ENCODE measurements around the gene TMPRSS11F. TPM values are rescaled to one million over a fixed set of nuclear protein-coding genes. Genes with fewer than 3 reads are reported as not detected.

The TMPRSS11F gene
- total and polyA plus RNA-seq, 4 donors, result not detected

GRCh38 chr4:68119921-68120320 is 9.7 kb downstream of the TMPRSS11F start:
- DNase-seq (no peak), ATAC-seq (ENCODE audit: insufficient read depth, low FRiP score) (no peak)
- no peak overlapping the region for H3K27ac ChIP-seq (ENCODE audit: low read depth in 1 of 2, low read length in 1 of 2)
- H3K4me3 ChIP-seq, result no peak overlapping the region
- H3K9ac ChIP-seq (ENCODE audit: insufficient read depth in 1 of 2, low read length in 2 of 2), result no peak overlapping the region
- H3K9me3 ChIP-seq (ENCODE audit: control insufficient read depth in 4 of 4, insufficient read depth in 3 of 4, low read length in 3 of 4), result peaks cover 0 to 2% (median 0%) of the 10 kb centered on the region in 4 donors
- no peaks in the 10 kb centered on the region for H3K4me1 ChIP-seq (ENCODE audit: control insufficient read depth in 5 of 5, insufficient read depth in 5 of 5, low read length in 5 of 5)
- TF ChIP-seq CTCF (IDR thresholded peaks at IDR 0.05; ENCODE audit: control extremely low read depth, extremely low read depth), result no peak
- no peaks in the 10 kb centered on the region for H3K36me3 ChIP-seq (ENCODE audit: control insufficient read depth in 4 of 4, insufficient read depth in 4 of 4, low read length in 4 of 4)
- H3K27me3 ChIP-seq (ENCODE audit: control insufficient read depth in 3 of 3, insufficient read depth in 3 of 3, low read length in 2 of 3), result no peaks in the 10 kb centered on the region

GRCh38 chr4:68110441-68110840 is 19.2 kb downstream of the TMPRSS11F start:
- DNase-seq (no peak), ATAC-seq (ENCODE audit: insufficient read depth, low FRiP score) (no peak)
- no peaks in the 10 kb centered on the region for H3K27me3 ChIP-seq (ENCODE audit: control insufficient read depth in 3 of 3, insufficient read depth in 3 of 3, low read length in 2 of 3)
- no peak for TF ChIP-seq CTCF (IDR thresholded peaks at IDR 0.05; ENCODE audit: control extremely low read depth, extremely low read depth)
- no peak overlapping the region for H3K4me3 ChIP-seq
- H3K4me1 ChIP-seq (ENCODE audit: control insufficient read depth in 5 of 5, insufficient read depth in 5 of 5, low read length in 5 of 5), result no peaks in the 10 kb centered on the region
- no peak overlapping the region for H3K27ac ChIP-seq (ENCODE audit: low read depth in 1 of 2, low read length in 1 of 2)
- WGBS, 2 donors, result 92 to 94% methylated on average over 1 of the region's 1 CpG
- H3K9ac ChIP-seq (ENCODE audit: insufficient read depth in 1 of 2, low read length in 2 of 2), result no peak overlapping the region
- H3K9me3 ChIP-seq (ENCODE audit: control insufficient read depth in 4 of 4, insufficient read depth in 3 of 4, low read length in 3 of 4), result no peaks in the 10 kb centered on the region
- no peaks in the 10 kb centered on the region for H3K36me3 ChIP-seq (ENCODE audit: control insufficient read depth in 4 of 4, insufficient read depth in 4 of 4, low read length in 4 of 4)

- Histone ChIP-seq H3K27me3 (ENCODE audit: control insufficient read depth in 3 of 3, insufficient read depth in 3 of 3, low read length in 2 of 3) (no peaks in the 10 kb centered on the region), H3K9me3 (ENCODE audit: control insufficient read depth in 4 of 4, insufficient read depth in 3 of 4, low read length in 3 of 4) (no peaks in the 10 kb centered on the region), H3K9ac (ENCODE audit: insufficient read depth in 1 of 2, low read length in 2 of 2) (no peak overlapping the region), H3K36me3 (ENCODE audit: control insufficient read depth in 4 of 4, insufficient read depth in 4 of 4, low read length in 4 of 4) (no peaks in the 10 kb centered on the region), H3K4me3 (no peak overlapping the region), H3K27ac (ENCODE audit: low read depth in 1 of 2, low read length in 1 of 2) (no peak overlapping the region), H3K4me1 (ENCODE audit: control insufficient read depth in 5 of 5, insufficient read depth in 5 of 5, low read length in 5 of 5) (no peaks in the 10 kb centered on the region)
- no peak for DNase-seq
- no peak for TF ChIP-seq CTCF (IDR thresholded peaks at IDR 0.05; ENCODE audit: control extremely low read depth, extremely low read depth)
- WGBS, 2 donors, result 53 to 73% methylated on average over 1 of the region's 1 CpG
- ATAC-seq (ENCODE audit: insufficient read depth, low FRiP score), result no peak
Observed at GRCh38 chr4:68109868-68110267, 19.8 kb downstream of the TMPRSS11F start.

- WGBS, 2 donors, result 33 to 50% methylated on average over 1 of the region's 1 CpG
- no peak overlapping the region for H3K27ac ChIP-seq (ENCODE audit: low read depth in 1 of 2, low read length in 1 of 2)
- no peak for ATAC-seq (ENCODE audit: insufficient read depth, low FRiP score)
- no peak for TF ChIP-seq CTCF (IDR thresholded peaks at IDR 0.05; ENCODE audit: control extremely low read depth, extremely low read depth)
- no peak for DNase-seq
- no peaks in the 10 kb centered on the region for H3K27me3 ChIP-seq (ENCODE audit: control insufficient read depth in 3 of 3, insufficient read depth in 3 of 3, low read length in 2 of 3)
- peaks cover 0 to 8% (median 0%) of the 10 kb centered on the region in 4 donors for H3K9me3 ChIP-seq (ENCODE audit: control insufficient read depth in 4 of 4, insufficient read depth in 3 of 4, low read length in 3 of 4)
- no peaks in the 10 kb centered on the region for H3K36me3 ChIP-seq (ENCODE audit: control insufficient read depth in 4 of 4, insufficient read depth in 4 of 4, low read length in 4 of 4)
- no peaks in the 10 kb centered on the region for H3K4me1 ChIP-seq (ENCODE audit: control insufficient read depth in 5 of 5, insufficient read depth in 5 of 5, low read length in 5 of 5)
- no peak overlapping the region for H3K9ac ChIP-seq (ENCODE audit: insufficient read depth in 1 of 2, low read length in 2 of 2)
- H3K4me3 ChIP-seq, result no peak overlapping the region
Observed at GRCh38 chr4:68082758-68083157, 46.9 kb downstream of the TMPRSS11F start.

Measured in lung (tissue), 12 donors.